ENCODE results near the gene MED16.
"Not testable (repeated sequence)": the region's sequence is repeated elsewhere in the genome, so short reads cannot be mapped to it uniquely, and the experiment has no call there.

Gene MED16

DNA sequence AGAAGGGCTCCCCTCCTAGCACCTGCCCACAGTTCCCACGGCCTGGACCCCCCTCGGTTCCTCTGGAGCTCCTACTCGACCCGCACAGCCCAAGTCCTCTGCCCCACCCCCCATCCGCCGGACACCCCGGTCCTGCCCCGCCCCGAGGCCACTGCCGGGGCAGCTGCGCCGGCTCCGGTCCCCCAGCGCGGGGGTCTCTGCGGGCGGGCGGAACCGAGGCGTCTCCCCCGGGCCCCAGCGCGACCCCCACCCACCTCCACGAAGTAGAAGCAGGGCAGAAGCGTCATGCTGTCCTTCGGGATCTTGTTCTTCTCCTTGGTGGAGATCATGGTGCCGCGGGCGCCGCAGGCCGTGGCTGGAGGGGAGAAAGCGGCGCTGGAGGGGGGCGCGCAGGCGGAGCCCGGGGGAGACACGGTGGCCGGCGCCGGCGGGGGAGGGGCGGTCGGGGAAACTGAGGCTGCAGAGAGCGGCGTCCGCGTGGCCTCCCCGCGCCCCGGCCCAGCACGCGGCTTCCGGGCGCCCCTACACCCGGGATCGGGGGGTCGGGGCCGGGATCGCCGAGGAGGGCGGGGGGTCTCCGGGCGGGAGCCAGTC lies 71.7 kb downstream of the MED16 start:
- H3K9me3 ChIP-seq: no peaks in the 10 kb centered on the region
- no peaks in the 10 kb centered on the region for H3K36me3 ChIP-seq
- H3K4me1 ChIP-seq (ENCODE audit: control insufficient read depth in 1 of 2, insufficient read depth in 1 of 2, low read depth in 1 of 2, low read length in 1 of 2): peaks cover 27 to 40% of the 10 kb centered on the region in 2 experiments
- TF ChIP-seq, protein P1, sequence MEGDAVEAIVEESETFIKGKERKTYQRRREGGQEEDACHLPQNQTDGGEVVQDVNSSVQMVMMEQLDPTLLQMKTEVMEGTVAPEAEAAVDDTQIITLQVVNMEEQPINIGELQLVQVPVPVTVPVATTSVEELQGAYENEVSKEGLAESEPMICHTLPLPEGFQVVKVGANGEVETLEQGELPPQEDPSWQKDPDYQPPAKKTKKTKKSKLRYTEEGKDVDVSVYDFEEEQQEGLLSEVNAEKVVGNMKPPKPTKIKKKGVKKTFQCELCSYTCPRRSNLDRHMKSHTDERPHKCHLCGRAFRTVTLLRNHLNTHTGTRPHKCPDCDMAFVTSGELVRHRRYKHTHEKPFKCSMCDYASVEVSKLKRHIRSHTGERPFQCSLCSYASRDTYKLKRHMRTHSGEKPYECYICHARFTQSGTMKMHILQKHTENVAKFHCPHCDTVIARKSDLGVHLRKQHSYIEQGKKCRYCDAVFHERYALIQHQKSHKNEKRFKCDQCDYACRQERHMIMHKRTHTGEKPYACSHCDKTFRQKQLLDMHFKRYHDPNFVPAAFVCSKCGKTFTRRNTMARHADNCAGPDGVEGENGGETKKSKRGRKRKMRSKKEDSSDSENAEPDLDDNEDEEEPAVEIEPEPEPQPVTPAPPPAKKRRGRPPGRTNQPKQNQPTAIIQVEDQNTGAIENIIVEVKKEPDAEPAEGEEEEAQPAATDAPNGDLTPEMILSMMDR (IDR thresholded peaks at IDR 0.05): no peak
- peak overlapping the region; percentile 23 to 52 for H3K4me3 ChIP-seq (ENCODE audit: low read depth in 1 of 2, low read length in 1 of 2)
- H3K27ac ChIP-seq: no peak overlapping the region
- H3K27me3 ChIP-seq: peaks cover 22% of the 10 kb centered on the region

GRCh38 chr19:820212-820611 lies 72.8 kb downstream of the MED16 start:
- H3K9me3 ChIP-seq; H3K4me3 ChIP-seq (ENCODE audit: low read depth in 1 of 2, low read length in 1 of 2); H3K27ac ChIP-seq; H3K36me3 ChIP-seq: not testable (repeated sequence)
- Histone ChIP-seq H3K27me3 (peaks cover 22% of the 10 kb centered on the region), H3K4me1 (ENCODE audit: control insufficient read depth in 1 of 2, insufficient read depth in 1 of 2, low read depth in 1 of 2, low read length in 1 of 2) (peaks cover 23 to 39% of the 10 kb centered on the region in 2 experiments)

Data from neutrophil (primary cell).